SK-N-SH treated with all-trans-retinoic acid at 6 μM for 48 hours (cell line): Measurements from ENCODE around the gene PSMB8.

Source experiments
- ARNTL ChIP-seq: fragments of 450-650 bp; formaldehyde crosslinking; IDR thresholded peaks from 2 replicates; pipeline ENCODE4 v1.5.0; 2020; ENCODE audit warnings: low read depth, mild to moderate bottlenecking, moderate library complexity, borderline replicate concordance
- CSDC2 ChIP-seq: fragments of 250-450 bp; sonication (Bioruptor Pico); IDR thresholded peaks from 2 replicates; pipeline ENCODE4 v1.5.0; 2020; ENCODE audit warnings: mild to moderate bottlenecking, moderate library complexity
- ESRRG ChIP-seq: fragments of 250-450 bp; sonication (Bioruptor Pico); IDR thresholded peaks from 2 replicates; pipeline ENCODE4 v1.6.1; 2021; ENCODE audit warnings: mild to moderate bottlenecking
- ISL1 ChIP-seq: fragments of 250-450 bp; sonication (Bioruptor Pico); IDR thresholded peaks from 2 replicates; pipeline ENCODE4 v2.1.2; 2022; ENCODE audit warnings: mild to moderate bottlenecking, moderate library complexity
- SNAI2 ChIP-seq: fragments of 250-450 bp; sonication (Bioruptor Pico); IDR thresholded peaks from 2 replicates; pipeline ENCODE4 v1.5.0; 2020; ENCODE audit warnings: mild to moderate bottlenecking, moderate library complexity
- TF ChIP-seq, protein P1 (sequence below): fragments of 250-450 bp; sonication (Bioruptor Pico); IDR thresholded peaks from 2 replicates; pipeline ENCODE4 v1.8.0; 2020; ENCODE audit warnings: mild to moderate bottlenecking, moderate library complexity, borderline replicate concordance
- TF ChIP-seq, protein P2 (sequence below): fragments of 250-450 bp; sonication (Bioruptor Pico); IDR thresholded peaks from 2 replicates; pipeline ENCODE4 v1.8.0; 2021; ENCODE audit warnings: low read depth, mild to moderate bottlenecking, moderate library complexity, borderline replicate concordance
- TF ChIP-seq, protein P3 (sequence below): fragments of 250-450 bp; sonication (Bioruptor Pico); IDR thresholded peaks from 2 replicates; pipeline ENCODE4 v1.5.0; 2020; ENCODE audit warnings: mild to moderate bottlenecking, moderate library complexity

DNA sequence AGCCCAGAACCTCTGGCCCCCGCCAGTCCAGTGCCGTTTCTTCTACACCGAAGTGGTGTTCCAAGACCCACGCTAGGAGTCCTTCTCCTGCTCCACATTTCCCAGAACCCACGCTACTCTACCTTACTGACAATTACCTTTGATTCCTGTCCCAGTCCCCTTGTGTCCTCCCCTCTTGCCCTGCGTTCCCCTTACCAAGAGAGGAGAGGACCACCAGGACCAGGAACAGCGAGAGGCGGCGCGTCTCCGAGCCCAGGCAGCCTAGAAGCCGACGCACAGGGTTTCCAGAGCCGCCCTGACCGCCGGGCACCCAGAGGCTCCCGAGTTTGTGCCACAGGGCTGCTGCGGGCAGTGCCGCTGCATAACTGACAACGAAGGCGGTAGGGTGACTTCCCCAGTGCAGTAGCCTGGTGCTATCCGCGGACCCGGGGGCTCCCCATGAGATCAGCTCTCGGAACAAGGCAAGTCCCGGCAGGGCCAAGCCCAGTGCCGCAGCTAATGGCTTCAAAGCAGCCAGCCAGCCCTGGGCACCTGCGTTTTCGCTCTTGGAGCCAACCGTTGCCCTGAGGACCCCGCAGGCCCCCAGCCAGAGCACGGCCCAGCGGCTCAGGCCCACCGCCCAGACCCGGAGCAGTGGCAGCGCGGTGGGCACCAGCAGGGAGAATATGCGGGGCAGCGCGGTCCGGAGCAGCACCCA is 9.1 kb upstream of the PSMB8 start:
- TF ChIP-seq, protein P1, sequence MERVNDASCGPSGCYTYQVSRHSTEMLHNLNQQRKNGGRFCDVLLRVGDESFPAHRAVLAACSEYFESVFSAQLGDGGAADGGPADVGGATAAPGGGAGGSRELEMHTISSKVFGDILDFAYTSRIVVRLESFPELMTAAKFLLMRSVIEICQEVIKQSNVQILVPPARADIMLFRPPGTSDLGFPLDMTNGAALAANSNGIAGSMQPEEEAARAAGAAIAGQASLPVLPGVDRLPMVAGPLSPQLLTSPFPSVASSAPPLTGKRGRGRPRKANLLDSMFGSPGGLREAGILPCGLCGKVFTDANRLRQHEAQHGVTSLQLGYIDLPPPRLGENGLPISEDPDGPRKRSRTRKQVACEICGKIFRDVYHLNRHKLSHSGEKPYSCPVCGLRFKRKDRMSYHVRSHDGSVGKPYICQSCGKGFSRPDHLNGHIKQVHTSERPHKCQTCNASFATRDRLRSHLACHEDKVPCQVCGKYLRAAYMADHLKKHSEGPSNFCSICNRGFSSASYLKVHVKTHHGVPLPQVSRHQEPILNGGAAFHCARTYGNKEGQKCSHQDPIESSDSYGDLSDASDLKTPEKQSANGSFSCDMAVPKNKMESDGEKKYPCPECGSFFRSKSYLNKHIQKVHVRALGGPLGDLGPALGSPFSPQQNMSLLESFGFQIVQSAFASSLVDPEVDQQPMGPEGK, result no peak
- TF ChIP-seq, protein P2, sequence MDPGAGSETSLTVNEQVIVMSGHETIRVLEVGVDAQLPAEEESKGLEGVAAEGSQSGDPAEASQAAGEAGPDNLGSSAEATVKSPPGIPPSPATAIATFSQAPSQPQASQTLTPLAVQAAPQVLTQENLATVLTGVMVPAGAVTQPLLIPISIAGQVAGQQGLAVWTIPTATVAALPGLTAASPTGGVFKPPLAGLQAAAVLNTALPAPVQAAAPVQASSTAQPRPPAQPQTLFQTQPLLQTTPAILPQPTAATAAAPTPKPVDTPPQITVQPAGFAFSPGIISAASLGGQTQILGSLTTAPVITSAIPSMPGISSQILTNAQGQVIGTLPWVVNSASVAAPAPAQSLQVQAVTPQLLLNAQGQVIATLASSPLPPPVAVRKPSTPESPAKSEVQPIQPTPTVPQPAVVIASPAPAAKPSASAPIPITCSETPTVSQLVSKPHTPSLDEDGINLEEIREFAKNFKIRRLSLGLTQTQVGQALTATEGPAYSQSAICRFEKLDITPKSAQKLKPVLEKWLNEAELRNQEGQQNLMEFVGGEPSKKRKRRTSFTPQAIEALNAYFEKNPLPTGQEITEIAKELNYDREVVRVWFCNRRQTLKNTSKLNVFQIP (CRISPR knock-in tag), result no peak
- TF ChIP-seq ESRRG (CRISPR knock-in tag) (no peak), SNAI2 (CRISPR knock-in tag) (no peak), ARNTL (CRISPR knock-in tag) (no peak), CSDC2 (CRISPR knock-in tag) (no peak), ISL1 (CRISPR knock-in tag) (no peak)
- TF ChIP-seq, protein P3, sequence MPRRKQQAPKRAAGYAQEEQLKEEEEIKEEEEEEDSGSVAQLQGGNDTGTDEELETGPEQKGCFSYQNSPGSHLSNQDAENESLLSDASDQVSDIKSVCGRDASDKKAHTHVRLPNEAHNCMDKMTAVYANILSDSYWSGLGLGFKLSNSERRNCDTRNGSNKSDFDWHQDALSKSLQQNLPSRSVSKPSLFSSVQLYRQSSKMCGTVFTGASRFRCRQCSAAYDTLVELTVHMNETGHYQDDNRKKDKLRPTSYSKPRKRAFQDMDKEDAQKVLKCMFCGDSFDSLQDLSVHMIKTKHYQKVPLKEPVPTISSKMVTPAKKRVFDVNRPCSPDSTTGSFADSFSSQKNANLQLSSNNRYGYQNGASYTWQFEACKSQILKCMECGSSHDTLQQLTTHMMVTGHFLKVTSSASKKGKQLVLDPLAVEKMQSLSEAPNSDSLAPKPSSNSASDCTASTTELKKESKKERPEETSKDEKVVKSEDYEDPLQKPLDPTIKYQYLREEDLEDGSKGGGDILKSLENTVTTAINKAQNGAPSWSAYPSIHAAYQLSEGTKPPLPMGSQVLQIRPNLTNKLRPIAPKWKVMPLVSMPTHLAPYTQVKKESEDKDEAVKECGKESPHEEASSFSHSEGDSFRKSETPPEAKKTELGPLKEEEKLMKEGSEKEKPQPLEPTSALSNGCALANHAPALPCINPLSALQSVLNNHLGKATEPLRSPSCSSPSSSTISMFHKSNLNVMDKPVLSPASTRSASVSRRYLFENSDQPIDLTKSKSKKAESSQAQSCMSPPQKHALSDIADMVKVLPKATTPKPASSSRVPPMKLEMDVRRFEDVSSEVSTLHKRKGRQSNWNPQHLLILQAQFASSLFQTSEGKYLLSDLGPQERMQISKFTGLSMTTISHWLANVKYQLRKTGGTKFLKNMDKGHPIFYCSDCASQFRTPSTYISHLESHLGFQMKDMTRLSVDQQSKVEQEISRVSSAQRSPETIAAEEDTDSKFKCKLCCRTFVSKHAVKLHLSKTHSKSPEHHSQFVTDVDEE (CRISPR knock-in tag), result no peak
